HL-60 (cell line): Measurements from ENCODE around the gene LAPTM5.

ENCODE experiments used
- CTCF ChIP-seq: IDR thresholded peaks from one replicate; pipeline ENCODE4 v1.5.1; 2011; ENCODE audit warnings: low read length, control low read depth, inconsistent platforms; ENCODE audit not compliant: insufficient read depth
- GABPA ChIP-seq: IDR thresholded peaks from 2 replicates; pipeline ENCODE4 v1.6.1; 2012; ENCODE audit warnings: low read depth
- POLR2AphosphoS5 ChIP-seq: IDR thresholded peaks from 2 replicates; pipeline ENCODE4 v1.6.1; 2012; ENCODE audit warnings: low read depth

GRCh38 chr1:30778154-30778978, 20.8 kb upstream of the LAPTM5 start:
- TF ChIP-seq CTCF, result no peak
- no peak for TF ChIP-seq POLR2AphosphoS5
- TF ChIP-seq GABPA, result no peak
